H1 (cell line): ENCODE data around the gene PLCL1. TPM values are rescaled to one million over a fixed set of nuclear protein-coding genes. Genes with fewer than 3 reads are reported as not detected.

Source experiments
- CTCF ChIA-PET: fragments of 300-600 bp; sonication (Branson Sonifier 250); formaldehyde crosslinking; loops from one replicate; lab custom pipeline; 2021; ENCODE audit not compliant: partially characterized antibody; lab: Charles Lee
- POLR2A ChIA-PET: fragments of 300-600 bp; sonication (Branson Sonifier 250); formaldehyde crosslinking; loops from one replicate; lab custom pipeline; 2021; ENCODE audit warnings: inconsistent platforms; ENCODE audit not compliant: partially characterized antibody; lab: Charles Lee
- DNase-seq, 2 experiments: peaks; one replicate each; pipeline versions ENCODE4 v3.0.0 to v3.0.0-alpha.2; 2010 to 2022; ENCODE audit warnings: low spot score in 2 of 2, low read depth in 1 of 2, mixed read lengths in 1 of 2
- FAIRE-seq: peaks from 2 replicates; lab custom pipeline; 2011; peaks lifted over from hg19 to GRCh38; lab: Jason Lieb, UNC
- H2AFZ ChIP-seq: 2 replicates; pipeline ENCODE4 v1.8.1; 2012; ENCODE audit warnings: low read length, inconsistent platforms
- H2AK5ac ChIP-seq: 2 replicates; pipeline ENCODE4 v1.6.1; 2013; ENCODE audit warnings: low read depth, low read length
- H2BK120ac ChIP-seq: replicated peaks from 2 replicates; pipeline ENCODE3; 2013; ENCODE audit warnings: low read depth, low read length, inconsistent platforms
- H2BK12ac ChIP-seq: 2 replicates; pipeline ENCODE4 v1.6.1; 2013; ENCODE audit warnings: low read depth, low read length
- H2BK15ac ChIP-seq: 2 replicates; pipeline ENCODE4 v1.6.1; 2013; ENCODE audit warnings: low read length
- H2BK20ac ChIP-seq: 2 replicates; pipeline ENCODE4 v1.6.1; 2013; ENCODE audit warnings: low read length
- H2BK5ac ChIP-seq: 2 replicates; pipeline ENCODE4 v1.6.1; 2013; ENCODE audit warnings: low read depth, low read length
- H3K14ac ChIP-seq: 2 replicates; pipeline ENCODE4 v1.6.1; 2013; ENCODE audit warnings: inconsistent platforms; ENCODE audit not compliant: insufficient read length
- H3K18ac ChIP-seq: 2 replicates; pipeline ENCODE4 v1.6.1; 2013; ENCODE audit warnings: low read length; ENCODE audit errors: extremely low read depth
- H3K23ac ChIP-seq: 2 replicates; pipeline ENCODE4 v1.6.1; 2013; ENCODE audit warnings: inconsistent platforms; ENCODE audit not compliant: insufficient read length
- H3K23me2 ChIP-seq: 2 replicates; pipeline ENCODE4 v1.6.1; 2013; ENCODE audit warnings: low read depth, low read length
- H3K27ac ChIP-seq: 2 replicates; pipeline ENCODE4 v1.6.1; 2011; ENCODE audit warnings: low read depth, low read length, inconsistent platforms
- H3K27me3 ChIP-seq, 4 experiments: replicated peaks in 1 of 4; 1 replicate in 1 of 4; 2 replicates in 3 of 4; pipeline versions ENCODE4 v1.6.1 to v1.8.1; 2011 to 2013; ENCODE audit warnings: low read length in 3 of 4, mild to moderate bottlenecking in 3 of 4, inconsistent platforms in 2 of 4, mixed read lengths in 2 of 4, moderate library complexity in 1 of 4; ENCODE audit not compliant: control insufficient read depth in 3 of 4, insufficient read depth in 3 of 4; ENCODE audit errors: extremely low read depth in 1 of 4
- H3K36me3 ChIP-seq, 4 experiments: 2 replicates each; pipeline versions ENCODE4 v1.6.1 to v1.8.1; 2011 to 2013; ENCODE audit warnings: mild to moderate bottlenecking in 4 of 4, low read length in 3 of 4, moderate library complexity in 2 of 4, control low read depth in 1 of 4, inconsistent platforms in 1 of 4; ENCODE audit not compliant: insufficient read depth in 4 of 4, control insufficient read depth in 2 of 4
- H3K4ac ChIP-seq: replicated peaks from 2 replicates; pipeline ENCODE3; 2013; ENCODE audit warnings: low read length, low read depth, mixed read lengths, inconsistent platforms; ENCODE audit not compliant: insufficient read length
- H3K4me1 ChIP-seq, 4 experiments: replicated peaks in 1 of 4; 1 replicate in 1 of 4; 2 replicates in 3 of 4; pipeline versions ENCODE4 v1.6.1 to v1.8.1; 2011 to 2013; ENCODE audit warnings: low read length in 3 of 4, inconsistent platforms in 2 of 4, mixed read lengths in 1 of 4; ENCODE audit not compliant: insufficient read depth in 4 of 4, control insufficient read depth in 3 of 4
- H3K4me2 ChIP-seq, 2 experiments: 2 replicates each; pipeline versions ENCODE4 v1.6.1 to v1.8.1; 2011 to 2013; ENCODE audit warnings: low read depth in 2 of 2, low read length in 2 of 2, control low read depth in 1 of 2, inconsistent platforms in 1 of 2, mild to moderate bottlenecking in 1 of 2; ENCODE audit not compliant: insufficient read depth in 1 of 2
- H3K4me3 ChIP-seq, 4 experiments: fragments of 200-600, 300-600 bp in 1 of 4; sonication (generic), shearing (Covaris generic), sonication (Bioruptor Twin) in 1 of 4; 2 replicates each; pipeline versions ENCODE4 v1.5.1 to v1.8.1; 2011 to 2016; ENCODE audit warnings: low read length in 4 of 4, low read depth in 3 of 4, control low read depth in 2 of 4, inconsistent platforms in 2 of 4, mild to moderate bottlenecking in 2 of 4, mixed read lengths in 1 of 4, moderate library complexity in 1 of 4; ENCODE audit not compliant: insufficient read depth in 2 of 4; ENCODE audit errors: extremely low read depth in 1 of 4
- H3K56ac ChIP-seq: replicated peaks from 2 replicates; pipeline ENCODE3; 2013; ENCODE audit warnings: low read depth, mild to moderate bottlenecking, mixed read lengths, low read length, inconsistent platforms; ENCODE audit not compliant: insufficient read length
- H3K79me1 ChIP-seq: 2 replicates; pipeline ENCODE4 v1.6.1; 2013; ENCODE audit warnings: low read depth, low read length, control low read depth
- H3K79me2 ChIP-seq, 2 experiments: 2 replicates each; pipeline versions ENCODE4 v1.6.1 to v1.8.1; 2012 to 2013; ENCODE audit warnings: low read length in 2 of 2, mild to moderate bottlenecking in 2 of 2, inconsistent platforms in 1 of 2; ENCODE audit not compliant: insufficient read depth in 2 of 2, control insufficient read depth in 1 of 2
- H3K9ac ChIP-seq, 4 experiments: replicated peaks in 1 of 4; 1 replicate in 1 of 4; 2 replicates in 3 of 4; pipeline versions ENCODE4 v1.6.1 to v1.8.1; 2011 to 2013; ENCODE audit warnings: low read depth in 3 of 4, low read length in 3 of 4, control low read depth in 2 of 4, mild to moderate bottlenecking in 2 of 4, moderate library complexity in 2 of 4, inconsistent platforms in 1 of 4; ENCODE audit errors: extremely low read depth in 1 of 4
- H3K9me3 ChIP-seq, 2 experiments: 2 replicates each; pipeline versions ENCODE4 v1.6.1 to v1.8.1; 2012 to 2013; ENCODE audit warnings: mild to moderate bottlenecking in 2 of 2, moderate library complexity in 2 of 2, control low read depth in 1 of 2, inconsistent platforms in 1 of 2, low read depth in 1 of 2, low read length in 1 of 2, mixed read lengths in 1 of 2; ENCODE audit not compliant: insufficient read depth in 2 of 2
- H4K20me1 ChIP-seq, 2 experiments: replicated peaks in 1 of 2; 2 replicates each; pipeline versions ENCODE3 to v1.8.1; 2011 to 2013; ENCODE audit warnings: inconsistent platforms in 2 of 2, low read length in 2 of 2, mild to moderate bottlenecking in 1 of 2; ENCODE audit not compliant: insufficient read depth in 2 of 2, control insufficient read depth in 1 of 2
- H4K5ac ChIP-seq: 2 replicates; pipeline ENCODE4 v1.6.1; 2013; ENCODE audit warnings: low read length, low read depth, mixed read lengths, inconsistent platforms; ENCODE audit not compliant: insufficient read length
- H4K8ac ChIP-seq: 2 replicates; pipeline ENCODE4 v1.8.0; 2013; ENCODE audit warnings: mild to moderate bottlenecking, moderate library complexity, low read length, inconsistent platforms; ENCODE audit not compliant: insufficient read depth; ENCODE audit errors: extremely low read depth
- H4K91ac ChIP-seq: replicated peaks from 2 replicates; pipeline ENCODE3; 2013; ENCODE audit warnings: low read length, mixed read lengths, inconsistent platforms; ENCODE audit not compliant: insufficient read length
- ATF2 ChIP-seq: IDR thresholded peaks from 2 replicates; pipeline ENCODE4 v1.6.1; 2012; ENCODE audit warnings: low read length, inconsistent platforms
- HDAC6 ChIP-seq: IDR thresholded peaks from one replicate; pipeline ENCODE4 v1.7.1; 2012; ENCODE audit warnings: low read depth, mild to moderate bottlenecking, inconsistent platforms, low read length, moderate library complexity
- JUND ChIP-seq: IDR thresholded peaks from 2 replicates; pipeline ENCODE4 v1.6.1; 2011; ENCODE audit warnings: mild to moderate bottlenecking, improper control_type of control experiment, low read length
- KDM4A ChIP-seq: IDR thresholded peaks from one replicate; pipeline ENCODE4 v1.7.1; 2012; ENCODE audit warnings: low read depth, mild to moderate bottlenecking, moderate library complexity, low read length, inconsistent platforms; ENCODE audit not compliant: severe bottlenecking
- TEAD4 ChIP-seq: IDR thresholded peaks from 2 replicates; pipeline ENCODE4 v1.6.1; 2012; ENCODE audit warnings: low read depth, low read length, inconsistent platforms, mixed read lengths
- YY1 ChIP-seq: IDR thresholded peaks from 2 replicates; pipeline ENCODE4 v1.6.1; 2011; ENCODE audit warnings: low read depth, mild to moderate bottlenecking, low read length
- WGBS, 2 experiments: shearing (Covaris generic) in 1 of 2; methylation state at CpG; one replicate each; pipeline versions ENCODE4 v1.1.6 to v1.1.7; 2013 to 2015; ENCODE audit warnings: low lambda C conversion rate in 2 of 2, mixed read lengths in 2 of 2, inconsistent platforms in 1 of 2, low coverage in 1 of 2, missing lambda C conversion rate in 1 of 2; ENCODE audit not compliant: insufficient replicate concordance in 2 of 2, insufficient coverage in 1 of 2, insufficient read length in 1 of 2; ENCODE audit errors: extremely low coverage in 1 of 2, missing lambda C conversion rate in 1 of 2; 5-methylcytosine and 5-hydroxymethylcytosine counted together
- polyA plus RNA-seq, 7 experiments: library from polyadenylated mRNA; depleted of rRNA in 3 of 7; stranded (reverse) in 5 of 7; unstranded in 2 of 7; fragments of >200 nt in 5 of 7; fragments of 200-250 nt in 2 of 7; gene quantifications; 1 replicate in 5 of 7; 2 replicates in 1 of 7; 4 replicates in 1 of 7; pipeline versions ENCODE4 v1.2.1 to v1.2.3, GENCODE V29; 2011 to 2013; ENCODE audit warnings: missing spikeins in 2 of 7, mixed read lengths in 2 of 7
- total RNA-seq: library from RNA; stranded (reverse); fragmentation: NEBNext Ultra II Directional; extraction: Animal tissue kit (Norgen Biotek cat#: 25700); gene quantifications from 2 replicates; pipeline ENCODE4 v1.2.1, GENCODE V29; 2021

PLCL1 gene
- total and polyA plus RNA-seq, 2 of the 8 experiments (the other 6 are each of a cell fraction or from before 2014, with no cell fraction given), result not detected

GRCh38 chr2:197929008-197929885 is 124.9 kb downstream of the PLCL1 start:
- DNase-seq, result no peak
- H2BK12ac ChIP-seq, result no peak overlapping the region
- H3K4me3 ChIP-seq, result no peak overlapping the region
- no peaks in the 10 kb centered on the region for H3K9me3 ChIP-seq
- no peak overlapping the region for H2AFZ ChIP-seq
- no peak overlapping the region for H3K27ac ChIP-seq
- H2BK15ac ChIP-seq, result no peak overlapping the region
- no peaks in the 10 kb centered on the region; the same call in 1 of the 2 replicates for H3K23me2 ChIP-seq
- H2BK120ac ChIP-seq, result no peak overlapping the region
- no peaks in the 10 kb centered on the region for H3K79me1 ChIP-seq
- no peak overlapping the region for H2BK5ac ChIP-seq
- TF ChIP-seq YY1, result no peak
- TF ChIP-seq ATF2, result no peak
- no peak for TF ChIP-seq JUND
- TF ChIP-seq HDAC6, result no peak
- no peak for TF ChIP-seq TEAD4
- no peak for TF ChIP-seq KDM4A
- 83% methylated on average over 5 of the region's 5 CpGs; no CpG with 5 or more reads in 1 of the 2 experiments for WGBS, 2 experiments
- H4K5ac ChIP-seq, result no peak overlapping the region
- no peak for FAIRE-seq
- H2BK20ac ChIP-seq, result no peak overlapping the region
- no peak overlapping the region for H3K56ac ChIP-seq
- H3K27me3 ChIP-seq, result no peaks in the 10 kb centered on the region
- no peak overlapping the region for H3K9ac ChIP-seq
- ChIA-PET CTCF (no interaction called here), POLR2A (no interaction called here)
- no peak overlapping the region for H2AK5ac ChIP-seq
- no peak overlapping the region for H3K14ac ChIP-seq
- H3K79me2 ChIP-seq, result no peaks in the 10 kb centered on the region
- H4K8ac ChIP-seq, result no peak overlapping the region
- H3K18ac ChIP-seq, result no peak overlapping the region
- no peaks in the 10 kb centered on the region for H4K20me1 ChIP-seq
- H3K36me3 ChIP-seq, result no peaks in the 10 kb centered on the region
- no peaks in the 10 kb centered on the region for H3K4me1 ChIP-seq
- H3K4ac ChIP-seq, result no peak overlapping the region
- no peak overlapping the region for H4K91ac ChIP-seq
- no peak overlapping the region for H3K4me2 ChIP-seq
- no peak overlapping the region for H3K23ac ChIP-seq
